IPS-18a (cell line): ENCODE data around the gene SLC38A9.

Experiments used
- H3K27ac ChIP-seq: one replicate; pipeline ENCODE4 v1.5.1; 2013; ENCODE audit warnings: low read length
- H3K27me3 ChIP-seq: one replicate; pipeline ENCODE4 v1.6.1; 2013; ENCODE audit warnings: mild to moderate bottlenecking, low read length; ENCODE audit not compliant: control insufficient read depth, insufficient read depth
- H3K36me3 ChIP-seq: one replicate; pipeline ENCODE4 v1.6.1; 2013; ENCODE audit warnings: low read depth, low read length; ENCODE audit not compliant: control insufficient read depth
- H3K4me1 ChIP-seq: one replicate; pipeline ENCODE4 v1.6.1; 2013; ENCODE audit warnings: low read depth, low read length; ENCODE audit not compliant: control insufficient read depth
- H3K4me3 ChIP-seq: one replicate; pipeline ENCODE4 v1.5.1; 2013; ENCODE audit warnings: low read length
- H3K9ac ChIP-seq: one replicate; pipeline ENCODE4 v1.6.1; 2013; ENCODE audit warnings: mild to moderate bottlenecking, low read length, moderate library complexity
- H3K9me3 ChIP-seq: one replicate; pipeline ENCODE4 v1.6.1; 2013; ENCODE audit warnings: low read depth, low read length; ENCODE audit not compliant: control insufficient read depth

SLC38A9 gene

GRCh38 chr5:55624841-55625588 lies 87.1 kb downstream of the SLC38A9 start:
- Histone ChIP-seq H3K9me3 (no peaks in the 10 kb centered on the region), H3K9ac (no peak overlapping the region), H3K36me3 (no peaks in the 10 kb centered on the region), H3K27ac (peak overlapping the region; percentile 61), H3K4me3 (peak overlapping the region; percentile 37), H3K4me1 (peaks cover 43% of the 10 kb centered on the region), H3K27me3 (no peaks in the 10 kb centered on the region)

DNA sequence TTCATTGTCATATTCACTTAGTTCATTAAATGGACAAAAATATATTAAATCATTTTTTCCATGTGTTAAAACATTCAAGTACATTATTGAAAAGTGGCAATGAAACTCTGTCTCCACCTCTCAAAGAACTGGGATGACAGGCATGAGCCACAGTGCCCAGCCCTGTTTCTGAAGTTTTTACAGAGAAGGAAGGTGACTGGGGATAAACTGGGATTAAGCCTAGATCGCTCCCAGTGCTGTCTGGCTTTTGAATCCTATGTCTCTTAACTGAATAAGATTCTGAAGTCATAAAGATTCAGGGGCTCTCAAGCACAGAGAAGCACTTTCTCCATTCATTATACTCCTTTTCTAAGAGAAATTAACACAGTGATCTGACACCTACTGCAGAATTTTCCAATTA lies 88.3 kb downstream of the SLC38A9 start:
- H3K9ac ChIP-seq = no peak overlapping the region
- peaks cover 43% of the 10 kb centered on the region for H3K4me1 ChIP-seq
- H3K27me3 ChIP-seq = no peaks in the 10 kb centered on the region
- H3K36me3 ChIP-seq = no peaks in the 10 kb centered on the region
- no peak overlapping the region for H3K4me3 ChIP-seq
- no peaks in the 10 kb centered on the region for H3K9me3 ChIP-seq
- H3K27ac ChIP-seq = no peak overlapping the region

DNA sequence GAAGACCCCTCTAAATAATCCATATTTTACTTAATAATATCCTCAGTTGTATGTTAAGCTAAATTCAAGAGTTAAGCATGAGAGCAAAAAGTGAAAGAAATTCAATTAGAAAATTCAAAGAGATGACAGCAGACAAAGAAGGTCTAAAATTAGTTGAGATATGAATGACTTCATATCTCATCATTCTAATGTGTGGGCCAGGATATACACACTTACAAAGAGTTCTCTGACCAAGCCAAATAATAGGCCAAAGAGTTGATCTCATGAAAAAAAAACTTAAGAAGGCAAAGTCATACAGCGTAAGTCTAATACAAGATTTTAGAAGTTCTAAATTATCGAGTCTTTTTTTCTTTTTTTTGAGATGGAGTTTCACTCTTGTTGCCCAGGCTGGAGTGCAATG lies 89.7 kb downstream of the SLC38A9 start:
- Histone ChIP-seq H3K9me3 (no peaks in the 10 kb centered on the region), H3K27ac (no peak overlapping the region), H3K27me3 (no peaks in the 10 kb centered on the region), H3K36me3 (no peaks in the 10 kb centered on the region), H3K9ac (no peak overlapping the region), H3K4me3 (no peak overlapping the region), H3K4me1 (peaks cover 36% of the 10 kb centered on the region)

DNA sequence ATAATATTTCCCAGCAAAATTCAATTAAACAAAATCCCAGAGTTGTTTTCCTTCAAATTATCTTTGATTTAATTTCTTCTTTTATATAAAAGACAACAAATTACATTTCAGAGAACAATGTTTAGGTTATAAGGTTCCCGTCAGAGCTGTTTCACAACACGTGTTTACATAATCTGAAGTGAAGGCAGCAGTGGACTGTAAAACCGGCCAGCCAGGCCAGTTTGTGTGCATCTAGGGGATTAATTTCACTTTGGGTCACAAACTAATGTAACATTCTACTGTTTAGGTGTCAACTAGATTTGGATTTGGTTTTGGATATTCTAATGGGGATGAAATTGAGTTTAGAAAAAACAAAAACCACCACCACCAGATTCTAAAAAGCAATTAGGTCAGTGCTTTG lies 90.9 kb downstream of the SLC38A9 start:
- no peaks in the 10 kb centered on the region for H3K9me3 ChIP-seq
- peaks cover 24% of the 10 kb centered on the region for H3K4me1 ChIP-seq
- H3K9ac ChIP-seq = no peak overlapping the region
- no peak overlapping the region for H3K27ac ChIP-seq
- H3K4me3 ChIP-seq = no peak overlapping the region
- H3K27me3 ChIP-seq = no peaks in the 10 kb centered on the region
- no peaks in the 10 kb centered on the region for H3K36me3 ChIP-seq

- Histone ChIP-seq H3K27me3 (no peaks in the 10 kb centered on the region), H3K27ac (no peak overlapping the region), H3K4me3 (no peak overlapping the region), H3K4me1 (peaks cover 19% of the 10 kb centered on the region), H3K36me3 (no peaks in the 10 kb centered on the region), H3K9me3 (no peaks in the 10 kb centered on the region), H3K9ac (no peak overlapping the region)
These were observed 91.4 kb downstream of the SLC38A9 start for GRCh38 chr5:55620766-55621160.

DNA sequence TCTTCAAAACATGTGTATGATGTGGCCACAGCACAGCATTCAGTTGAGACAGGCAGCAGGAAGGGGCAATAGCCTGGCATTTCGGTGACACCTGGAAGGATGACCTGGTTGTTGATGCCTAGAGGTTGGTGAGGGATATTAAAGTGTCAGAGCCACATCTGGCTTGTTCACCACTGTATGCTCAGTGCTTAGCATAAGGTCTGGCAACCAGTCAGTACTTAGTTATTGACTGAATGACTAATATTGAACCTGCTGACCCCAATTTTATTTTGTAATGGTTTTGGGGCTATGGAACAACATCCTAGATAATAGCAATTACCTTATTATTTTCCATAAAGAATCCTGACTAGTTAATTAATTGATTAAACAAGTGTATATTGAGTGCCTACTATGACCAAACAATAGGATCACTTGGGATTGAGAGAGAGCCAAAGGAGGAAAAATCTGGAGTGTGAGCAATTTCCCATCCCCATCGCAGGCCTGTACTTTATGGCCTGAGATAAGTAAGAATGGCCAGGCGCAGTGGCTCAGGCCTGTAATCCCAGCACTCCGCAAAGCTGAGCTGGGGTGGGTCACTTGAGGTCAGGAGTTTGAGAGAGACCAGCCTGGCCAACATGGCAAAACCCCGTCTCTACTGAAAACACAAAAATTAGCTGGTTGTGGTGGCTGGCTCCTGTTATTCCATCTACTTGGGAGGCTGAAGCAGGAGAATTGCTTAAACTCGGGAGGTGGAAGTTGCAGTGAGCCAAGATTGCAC lies 91.9 kb downstream of the SLC38A9 start:
- Histone ChIP-seq H3K4me3 (no peak overlapping the region), H3K27me3 (no peaks in the 10 kb centered on the region), H3K4me1 (peaks cover 14% of the 10 kb centered on the region), H3K9ac (no peak overlapping the region), H3K36me3 (no peaks in the 10 kb centered on the region), H3K9me3 (no peaks in the 10 kb centered on the region), H3K27ac (no peak overlapping the region)

DNA sequence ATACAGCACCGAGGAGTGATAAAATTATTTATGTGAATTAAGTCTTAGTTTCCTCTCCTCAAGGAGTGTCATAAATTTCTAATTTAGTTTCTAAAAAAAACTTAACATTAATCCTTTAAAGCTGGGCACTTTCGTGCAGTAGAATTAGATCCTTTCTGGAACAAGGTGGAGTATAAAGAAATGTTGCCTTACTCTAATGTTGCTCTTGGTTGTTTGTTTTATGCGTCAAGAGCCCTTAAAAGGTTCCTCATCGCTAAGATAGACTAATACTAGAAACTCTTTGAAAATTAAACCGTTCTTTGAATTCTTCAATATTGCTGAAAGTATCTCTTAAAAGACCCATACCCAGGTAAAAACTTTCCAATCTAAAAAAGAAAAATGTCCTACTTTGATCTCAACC lies 93.8 kb downstream of the SLC38A9 start:
- H3K9ac ChIP-seq = no peak overlapping the region
- no peak overlapping the region for H3K4me3 ChIP-seq
- H3K9me3 ChIP-seq = no peaks in the 10 kb centered on the region
- H3K27ac ChIP-seq = no peak overlapping the region
- no peaks in the 10 kb centered on the region for H3K36me3 ChIP-seq
- no peaks in the 10 kb centered on the region for H3K4me1 ChIP-seq
- no peaks in the 10 kb centered on the region for H3K27me3 ChIP-seq

DNA sequence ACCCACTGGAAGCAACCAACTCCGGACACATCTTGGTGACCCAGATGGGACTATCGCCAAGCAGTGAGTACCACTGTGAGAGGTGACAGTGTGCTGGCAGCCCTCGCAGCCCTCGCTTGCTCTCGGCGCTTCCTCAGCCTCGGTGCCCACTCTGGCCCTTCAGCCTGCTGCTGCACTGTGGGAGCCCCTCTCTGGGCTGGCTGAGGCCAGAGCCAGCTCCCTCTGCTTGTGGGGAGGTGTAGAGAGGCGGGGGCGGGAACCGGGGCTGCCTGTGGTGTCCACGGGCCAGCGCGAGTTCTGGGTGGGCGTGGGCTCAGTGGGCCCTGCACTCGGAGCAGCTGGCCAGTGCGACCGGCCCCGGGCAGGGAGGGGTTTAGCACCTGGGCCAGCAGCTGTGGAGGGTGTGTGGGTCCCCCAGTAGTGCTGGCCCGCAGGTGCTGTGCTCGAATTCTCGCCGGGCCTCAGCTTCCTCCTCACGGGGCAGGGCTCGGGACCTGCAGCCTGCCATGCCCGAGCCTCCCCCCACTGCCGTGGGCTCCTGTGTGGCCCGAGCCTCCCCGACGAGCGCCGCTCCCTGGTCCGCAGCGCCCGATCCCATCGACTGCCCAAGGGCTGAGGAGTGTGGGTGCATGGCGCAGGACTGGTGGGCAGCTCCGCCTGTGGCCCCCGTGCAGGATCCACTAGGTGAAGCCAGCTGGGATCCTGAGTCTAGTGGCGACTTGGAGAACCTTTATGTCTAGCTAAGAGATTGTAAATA lies 98.8 kb downstream of the SLC38A9 start:
- no peak overlapping the region for H3K9ac ChIP-seq
- H3K36me3 ChIP-seq = no peaks in the 10 kb centered on the region
- H3K27me3 ChIP-seq = no peaks in the 10 kb centered on the region
- no peak overlapping the region for H3K27ac ChIP-seq
- H3K4me1 ChIP-seq = no peaks in the 10 kb centered on the region
- no peaks in the 10 kb centered on the region for H3K9me3 ChIP-seq
- no peak overlapping the region for H3K4me3 ChIP-seq

DNA sequence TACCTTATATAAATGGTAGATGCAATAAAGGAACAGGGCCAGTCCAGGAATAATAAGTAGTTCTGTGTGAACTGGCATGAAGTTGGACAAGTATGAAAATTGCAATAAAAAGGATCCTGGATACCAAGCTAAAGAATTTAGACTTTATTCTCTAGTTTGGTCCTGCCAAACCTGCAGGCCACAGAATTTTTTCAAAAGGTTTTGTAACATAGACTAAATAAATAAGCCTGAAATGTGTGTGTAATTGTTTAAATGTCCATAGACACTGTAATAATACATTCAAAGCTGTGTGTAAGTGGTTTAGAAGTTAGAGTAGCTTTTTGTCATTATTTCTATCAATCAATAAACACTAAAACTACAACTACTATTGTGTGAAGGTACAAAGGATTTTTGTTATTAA lies 101.6 kb downstream of the SLC38A9 start:
- Histone ChIP-seq H3K27me3 (no peaks in the 10 kb centered on the region), H3K4me1 (no peaks in the 10 kb centered on the region), H3K9ac (no peak overlapping the region), H3K36me3 (no peaks in the 10 kb centered on the region), H3K4me3 (no peak overlapping the region), H3K27ac (no peak overlapping the region), H3K9me3 (no peaks in the 10 kb centered on the region)

DNA sequence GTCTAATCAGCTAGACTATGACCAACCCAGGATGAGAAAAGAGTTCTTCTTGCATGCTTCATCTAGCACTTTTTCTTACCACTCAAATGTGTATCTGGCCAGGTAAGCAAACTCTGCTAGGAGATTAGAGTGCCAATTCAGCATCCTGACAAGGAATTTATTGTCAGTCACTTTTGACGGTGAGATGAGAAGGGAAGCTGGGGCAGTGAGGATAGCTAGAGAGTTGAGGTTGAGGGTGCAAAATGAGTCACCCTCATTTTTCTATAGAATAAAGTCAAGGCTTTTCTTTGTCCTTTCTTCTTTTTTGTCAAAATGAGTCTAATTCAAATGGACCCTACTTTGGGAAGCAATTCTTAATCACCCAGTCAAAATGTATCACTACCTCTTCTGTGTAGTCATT lies 102.7 kb downstream of the SLC38A9 start:
- H3K9me3 ChIP-seq = no peaks in the 10 kb centered on the region
- H3K4me3 ChIP-seq = no peak overlapping the region
- H3K27me3 ChIP-seq = no peaks in the 10 kb centered on the region

GRCh38 chr5:55608595-55609349 lies 103.4 kb downstream of the SLC38A9 start:
- no peak overlapping the region for H3K27ac ChIP-seq
- no peaks in the 10 kb centered on the region for H3K27me3 ChIP-seq
- H3K4me1 ChIP-seq = peaks cover 7% of the 10 kb centered on the region
- H3K4me3 ChIP-seq = no peak overlapping the region
- no peak overlapping the region for H3K9ac ChIP-seq
- H3K36me3 ChIP-seq = no peaks in the 10 kb centered on the region
- H3K9me3 ChIP-seq = no peaks in the 10 kb centered on the region

More for the DNA sequence above, 102.7 kb downstream of the SLC38A9 start:
- Histone ChIP-seq H3K4me1 (peaks cover 3% of the 10 kb centered on the region), H3K9ac (no peak overlapping the region), H3K36me3 (no peaks in the 10 kb centered on the region), H3K27ac (no peak overlapping the region)
